AG04449 (cell line): Measurements from ENCODE around the gene KCNJ6.

Experiments used
- CTCF ChIA-PET: fragments of 350-600 bp; formaldehyde crosslinking; extraction: SDS; loops from one replicate; lab custom pipeline; 2021; ENCODE audit warnings: antibody characterized with exemption; lab: Yijun Ruan, JAX
- POLR2A ChIA-PET: fragments of 400-600, 350-600 bp; formaldehyde crosslinking; extraction: SDS; loops from one replicate; lab custom pipeline; 2020; ENCODE audit warnings: antibody characterized with exemption, inconsistent platforms; lab: Yijun Ruan, JAX
- DNase-seq: peaks from one replicate; pipeline ENCODE4 v3.0.0-alpha.2; 2010; ENCODE audit warnings: low read depth, low spot score
- H3K4me3 ChIP-seq: 2 replicates; pipeline ENCODE4 v1.5.1; 2011; ENCODE audit warnings: low read depth, mild to moderate bottlenecking, control low read depth, low read length
- TF ChIP-seq, protein P1 (sequence below): IDR thresholded peaks from one replicate; pipeline ENCODE4 v1.5.1; 2011; ENCODE audit warnings: mild to moderate bottlenecking, moderate library complexity, low read length, control low read depth, inconsistent platforms; ENCODE audit not compliant: insufficient read depth; ENCODE audit errors: missing control alignments

The KCNJ6 gene

DNA sequence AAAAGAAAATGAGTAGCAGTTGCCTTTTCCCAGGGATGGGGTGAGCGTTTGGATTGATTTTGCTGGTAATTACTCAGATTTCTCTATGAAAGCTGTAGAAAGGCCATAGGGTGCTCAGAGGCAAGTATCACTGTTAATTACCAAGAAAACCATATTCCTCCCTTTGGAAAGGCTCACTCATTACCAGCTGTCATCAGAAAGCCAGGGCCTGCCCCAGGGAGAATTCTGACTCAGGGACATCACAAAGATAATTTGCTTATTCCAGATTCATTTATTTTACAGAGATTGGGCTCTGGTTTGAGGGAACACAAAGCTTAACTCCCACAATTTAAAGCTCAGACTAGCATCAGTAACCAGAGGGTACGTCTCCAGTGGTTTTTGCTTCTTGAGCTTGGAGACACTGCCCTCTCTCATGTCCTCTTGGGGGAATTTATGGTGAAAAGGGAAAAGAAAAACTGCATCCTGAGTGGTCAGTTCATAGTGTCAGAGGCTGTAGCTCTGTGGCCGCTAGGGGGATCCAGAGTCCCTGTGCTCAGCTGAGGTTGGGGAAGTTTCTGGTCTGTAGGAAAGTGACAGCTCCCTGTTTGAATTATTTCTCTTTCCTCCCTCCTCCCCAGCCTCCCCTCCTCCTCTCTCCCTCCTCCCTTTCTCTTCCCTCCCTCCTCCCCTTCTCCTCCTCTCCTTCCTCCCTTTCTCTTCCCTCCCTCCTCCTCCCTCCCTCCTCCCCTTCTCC lies 204.3 kb downstream of the KCNJ6 start:
- POLR2A ChIA-PET, result no interaction called here
- CTCF ChIA-PET, result interaction anchor here (0.6 to 5.0 kb wide), 65 partner anchors 10 to 645 kb away, joined by 3 to 61 read pairs (median 5); partner anchors contain the start of gene KCNJ6
- TF ChIP-seq, protein P1, sequence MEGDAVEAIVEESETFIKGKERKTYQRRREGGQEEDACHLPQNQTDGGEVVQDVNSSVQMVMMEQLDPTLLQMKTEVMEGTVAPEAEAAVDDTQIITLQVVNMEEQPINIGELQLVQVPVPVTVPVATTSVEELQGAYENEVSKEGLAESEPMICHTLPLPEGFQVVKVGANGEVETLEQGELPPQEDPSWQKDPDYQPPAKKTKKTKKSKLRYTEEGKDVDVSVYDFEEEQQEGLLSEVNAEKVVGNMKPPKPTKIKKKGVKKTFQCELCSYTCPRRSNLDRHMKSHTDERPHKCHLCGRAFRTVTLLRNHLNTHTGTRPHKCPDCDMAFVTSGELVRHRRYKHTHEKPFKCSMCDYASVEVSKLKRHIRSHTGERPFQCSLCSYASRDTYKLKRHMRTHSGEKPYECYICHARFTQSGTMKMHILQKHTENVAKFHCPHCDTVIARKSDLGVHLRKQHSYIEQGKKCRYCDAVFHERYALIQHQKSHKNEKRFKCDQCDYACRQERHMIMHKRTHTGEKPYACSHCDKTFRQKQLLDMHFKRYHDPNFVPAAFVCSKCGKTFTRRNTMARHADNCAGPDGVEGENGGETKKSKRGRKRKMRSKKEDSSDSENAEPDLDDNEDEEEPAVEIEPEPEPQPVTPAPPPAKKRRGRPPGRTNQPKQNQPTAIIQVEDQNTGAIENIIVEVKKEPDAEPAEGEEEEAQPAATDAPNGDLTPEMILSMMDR, result peak; percentile 90
- no peak for DNase-seq
- H3K4me3 ChIP-seq, result no peak overlapping the region

DNA sequence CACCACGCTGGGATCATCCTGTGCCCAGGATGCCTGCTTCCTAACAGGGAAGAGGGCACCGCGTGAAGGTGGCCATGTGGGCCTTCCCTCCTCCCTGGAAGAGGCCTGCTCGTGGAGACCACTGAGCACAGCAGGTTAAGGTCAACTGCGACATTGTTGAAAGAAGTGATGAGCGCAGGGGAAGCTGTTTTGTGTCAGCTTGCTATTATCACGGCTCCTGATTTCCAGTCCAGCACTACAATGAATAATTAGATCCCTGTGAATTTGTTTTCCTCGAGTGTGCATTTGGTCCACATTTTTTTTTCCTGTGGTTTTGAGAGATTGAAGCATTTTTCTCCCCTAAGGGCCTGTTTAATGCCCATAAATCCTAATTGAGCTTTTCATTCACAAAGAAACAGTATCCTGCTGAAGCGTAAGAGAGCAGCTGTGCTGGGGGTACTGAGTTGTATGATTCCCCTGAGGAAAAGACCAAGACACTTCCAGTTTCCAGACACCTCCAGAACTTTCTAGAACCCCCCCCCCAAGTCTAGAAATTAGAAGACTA lies 204.9 kb downstream of the KCNJ6 start:
- POLR2A ChIA-PET, result no interaction called here
- TF ChIP-seq, protein P1, result no peak
- CTCF ChIA-PET, result interaction anchor here (0.7 to 5.0 kb wide), 56 partner anchors 8 to 646 kb away, joined by 3 to 61 read pairs (median 5); partner anchors contain the start of gene KCNJ6
- no peak overlapping the region for H3K4me3 ChIP-seq
- DNase-seq, result no peak

- no peak for DNase-seq
- H3K4me3 ChIP-seq, result no peak overlapping the region
- TF ChIP-seq, protein P1, result no peak
- CTCF ChIA-PET, result interaction anchor here (0.7 to 5.0 kb wide), 25 partner anchors 9 to 646 kb away, joined by 3 to 61 read pairs (median 6); partner anchors contain the start of gene KCNJ6
- POLR2A ChIA-PET, result no interaction called here
These were observed 205.5 kb downstream of the KCNJ6 start for GRCh38 chr21:37710546-37711285.

DNA sequence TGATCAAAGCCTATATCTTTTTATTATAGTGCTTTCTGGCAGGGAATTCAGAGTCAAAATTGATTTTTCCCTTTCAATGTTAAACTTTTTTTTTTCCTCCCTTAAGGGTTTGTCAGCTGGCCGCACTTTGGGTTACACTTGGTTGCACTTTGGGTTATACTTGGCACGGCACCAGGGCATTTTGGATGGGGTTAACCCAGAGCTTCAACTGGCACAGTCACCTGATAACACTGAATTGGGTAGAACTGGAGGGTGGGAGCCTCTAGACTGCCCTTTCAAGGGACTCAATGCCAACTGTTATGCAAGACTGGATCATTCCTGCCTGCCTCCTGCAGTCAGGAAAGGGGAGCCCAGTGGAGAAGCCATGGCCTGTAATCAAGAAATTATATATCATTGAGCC lies 211.5 kb downstream of the KCNJ6 start:
- TF ChIP-seq, protein P1, result no peak
- CTCF ChIA-PET, result interaction anchor here (1.1 to 4.8 kb wide), 5 partner anchors 30 to 652 kb away, joined by 3 to 21 read pairs (median 3); no protein-coding TSS in a partner anchor
- DNase-seq, result no peak
- no peak overlapping the region for H3K4me3 ChIP-seq
- POLR2A ChIA-PET, result no interaction called here

GRCh38 chr21:37702241-37702640 lies 214.0 kb downstream of the KCNJ6 start:
- ChIA-PET CTCF (interaction anchor here (0.8 to 3.9 kb wide), 7 partner anchors 9 to 654 kb away, joined by 3 to 61 read pairs (median 22); no protein-coding TSS in a partner anchor), POLR2A (no interaction called here)
- TF ChIP-seq, protein P1, result no peak
- no peak overlapping the region for H3K4me3 ChIP-seq
- DNase-seq, result no peak
